ENCODE data around the gene ZNF831. TPM values are rescaled to one million over a fixed set of nuclear protein-coding genes. Genes with fewer than 3 reads are reported as not detected.

Gene ZNF831
- total RNA-seq, 1 experiment from 2014 or later = not detected

- Histone ChIP-seq H3K27me3 (replicated peaks; ENCODE audit: control insufficient read depth, insufficient read depth, low read length) (peaks cover 1% of the 10 kb centered on the region; the same call in 1 of the 2 replicates), H3K9me3 (no peaks in the 10 kb centered on the region), H3K4me1 (no peaks in the 10 kb centered on the region), H3K36me3 (ENCODE audit: control insufficient read depth, insufficient read depth, low read length) (no peaks in the 10 kb centered on the region), H3K4me3 (ENCODE audit: low read depth, low read length) (no peak overlapping the region)
- intact Hi-C loops (cut with micrococcal nuclease; ENCODE audit: unreplicated experiment) = no loop called here
- Mint-ChIP-seq H3K9me3 (ENCODE audit: unreplicated experiment) (peaks cover 13% of the 10 kb centered on the region), H3K27ac (ENCODE audit: unreplicated experiment) (no peak overlapping the region), H3K36me3 (ENCODE audit: insufficient read depth, unreplicated experiment) (no peaks in the 10 kb centered on the region), H3K27me3 (ENCODE audit: insufficient read depth, unreplicated experiment) (peaks cover 35% of the 10 kb centered on the region), H3K4me3 (ENCODE audit: unreplicated experiment) (no peak overlapping the region), H3K4me1 (ENCODE audit: low read depth, unreplicated experiment) (no peaks in the 10 kb centered on the region)
- no TSS peak for BruUV-seq (replicated peaks)
- DNase-seq = no peak
- no peak for TF ChIP-seq CTCF (IDR thresholded peaks at IDR 0.05; ENCODE audit: insufficient read depth in 1 of 2, low read depth in 1 of 2, low read length in 1 of 2, severe bottlenecking in 1 of 2, unreplicated experiment in 1 of 2)
- POLR2A ChIA-PET = no interaction called here
- CTCF ChIA-PET = interaction anchor here (1.2 kb wide), 1 partner anchor 333 kb away, joined by 3 read pairs; no protein-coding TSS in a partner anchor
Observed at GRCh38 chr20:59122566-59122919, 41.1 kb upstream of the ZNF831 start.

GRCh38 chr20:59123011-59123677, 40.5 kb upstream of the ZNF831 start:
- TF ChIP-seq CTCF (IDR thresholded peaks at IDR 0.05; ENCODE audit: insufficient read depth in 1 of 2, low read depth in 1 of 2, low read length in 1 of 2, severe bottlenecking in 1 of 2, unreplicated experiment in 1 of 2) = no peak
- Histone ChIP-seq H3K27me3 (replicated peaks; ENCODE audit: control insufficient read depth, insufficient read depth, low read length) (peaks cover 1% of the 10 kb centered on the region; the same call in 1 of the 2 replicates), H3K4me1 (no peaks in the 10 kb centered on the region), H3K9me3 (no peaks in the 10 kb centered on the region), H3K4me3 (ENCODE audit: low read depth, low read length) (no peak overlapping the region), H3K36me3 (ENCODE audit: control insufficient read depth, insufficient read depth, low read length) (no peaks in the 10 kb centered on the region)
- Mint-ChIP-seq H3K4me1 (ENCODE audit: low read depth, unreplicated experiment) (no peaks in the 10 kb centered on the region), H3K27me3 (ENCODE audit: insufficient read depth, unreplicated experiment) (peaks cover 36% of the 10 kb centered on the region), H3K4me3 (ENCODE audit: unreplicated experiment) (no peak overlapping the region), H3K36me3 (ENCODE audit: insufficient read depth, unreplicated experiment) (no peaks in the 10 kb centered on the region), H3K27ac (ENCODE audit: unreplicated experiment) (no peak overlapping the region), H3K9me3 (ENCODE audit: unreplicated experiment) (peaks cover 13% of the 10 kb centered on the region)
- DNase-seq = peak in 1 of 2 experiments; percentile 30
- no TSS peak for BruUV-seq (replicated peaks)
- intact Hi-C loops (cut with micrococcal nuclease; ENCODE audit: unreplicated experiment) = no loop called here
- ChIA-PET CTCF (no interaction called here), POLR2A (no interaction called here)

GRCh38 chr20:59123678-59124255, 39.9 kb upstream of the ZNF831 start:
- Histone ChIP-seq H3K4me3 (ENCODE audit: low read depth, low read length) (no peak overlapping the region), H3K27me3 (replicated peaks; ENCODE audit: control insufficient read depth, insufficient read depth, low read length) (peaks cover 1% of the 10 kb centered on the region; the same call in 1 of the 2 replicates), H3K4me1 (no peaks in the 10 kb centered on the region), H3K9me3 (no peaks in the 10 kb centered on the region), H3K36me3 (ENCODE audit: control insufficient read depth, insufficient read depth, low read length) (no peaks in the 10 kb centered on the region)
- BruUV-seq (replicated peaks) = no TSS peak
- peak in 1 of 2 experiments; percentile 21 for DNase-seq
- ChIA-PET POLR2A (no interaction called here), CTCF (no interaction called here)
- no peak for TF ChIP-seq CTCF (IDR thresholded peaks at IDR 0.05; ENCODE audit: insufficient read depth in 1 of 2, low read depth in 1 of 2, low read length in 1 of 2, severe bottlenecking in 1 of 2, unreplicated experiment in 1 of 2)
- no peak overlapping the region for H3K4me3 Mint-ChIP-seq (ENCODE audit: unreplicated experiment)
- no peaks in the 10 kb centered on the region for H3K36me3 Mint-ChIP-seq (ENCODE audit: insufficient read depth, unreplicated experiment)
- peaks cover 35% of the 10 kb centered on the region for H3K27me3 Mint-ChIP-seq (ENCODE audit: insufficient read depth, unreplicated experiment)
- no peak overlapping the region for H3K27ac Mint-ChIP-seq (ENCODE audit: unreplicated experiment)
- intact Hi-C loops (cut with micrococcal nuclease; ENCODE audit: unreplicated experiment) = no loop called here
- H3K9me3 Mint-ChIP-seq (ENCODE audit: unreplicated experiment) = peaks cover 13% of the 10 kb centered on the region
- H3K4me1 Mint-ChIP-seq (ENCODE audit: low read depth, unreplicated experiment) = no peaks in the 10 kb centered on the region

Data from Caco-2 (cell line).